ENCODE data around the gene DLGAP1. TPM values are rescaled to one million over a fixed set of nuclear protein-coding genes. Genes with fewer than 3 reads are reported as not detected.

DLGAP1 gene
- total RNA-seq, 2 experiments from 2014 or later = 0.31 to 0.36 TPM

GRCh38 chr18:3665780-3666525 is 789.2 kb downstream of the DLGAP1 start:
- peak overlapping the region; percentile 19 for H3K4me3 ChIP-seq (ENCODE audit: low read length)
- intact Hi-C loops (cut with DNase I, micrococcal nuclease) = loop anchor here (1.0 to 10.0 kb wide), 7 partner anchors 57 to 731 kb away; no protein-coding TSS in a partner anchor
- POLR2A ChIA-PET = interaction anchor here (0.7 to 4.0 kb wide), 13 partner anchors 60 to 418 kb away, joined by 3 to 31 read pairs (median 4); partner anchors contain the start of gene MYL12A
- peak; percentile 48 to 86 (median 70) for DNase-seq
- peak; percentile 88 for ATAC-seq (ENCODE audit: poor library complexity)
- peaks cover 7% of the 10 kb centered on the region for H3K4me1 Mint-ChIP-seq (ENCODE audit: low read depth)
- no peaks in the 10 kb centered on the region for H3K9me3 Mint-ChIP-seq
- no peaks in the 10 kb centered on the region for H3K27me3 ChIP-seq (ENCODE audit: control insufficient read depth in 1 of 2, insufficient read depth in 2 of 2, low read length in 2 of 2)
- H3K27me3 Mint-ChIP-seq = no peaks in the 10 kb centered on the region
- H3K27ac ChIP-seq (ENCODE audit: low read depth in 1 of 2, low read length in 2 of 2) = no peak overlapping the region
- H3K36me3 Mint-ChIP-seq (ENCODE audit: low read depth) = no peaks in the 10 kb centered on the region
- no peaks in the 10 kb centered on the region for H3K9me3 ChIP-seq (ENCODE audit: control insufficient read depth in 1 of 2, insufficient read depth in 1 of 2, low read length in 2 of 2)
- no peak overlapping the region for H3K4me3 Mint-ChIP-seq
- H3K4me1 ChIP-seq (ENCODE audit: insufficient read depth, low read length) = peaks cover 7% of the 10 kb centered on the region
- TF ChIP-seq CTCF (IDR thresholded peaks at IDR 0.05) = peak; percentile 94
- CTCF ChIA-PET = interaction anchor here (0.6 to 2.9 kb wide), 38 partner anchors 19 to 672 kb away, joined by 3 to 30 read pairs (median 4); partner anchors contain the start of gene MYL12B
- H3K36me3 ChIP-seq (ENCODE audit: insufficient read depth, low read length) = no peaks in the 10 kb centered on the region
- no peak overlapping the region for H3K27ac Mint-ChIP-seq

- DNase-seq (no peak), ATAC-seq (ENCODE audit: poor library complexity) (no peak)
- Mint-ChIP-seq H3K4me3 (no peak overlapping the region), H3K36me3 (ENCODE audit: low read depth) (no peaks in the 10 kb centered on the region), H3K4me1 (ENCODE audit: low read depth) (peaks cover 7% of the 10 kb centered on the region), H3K27ac (no peak overlapping the region), H3K9me3 (no peaks in the 10 kb centered on the region), H3K27me3 (no peaks in the 10 kb centered on the region)
- ChIA-PET POLR2A (interaction anchor here (1.0 to 4.0 kb wide), 7 partner anchors 60 to 383 kb away, joined by 3 to 31 read pairs (median 7); no protein-coding TSS in a partner anchor), CTCF (interaction anchor here (0.6 to 2.9 kb wide), 16 partner anchors 9 to 672 kb away, joined by 3 to 30 read pairs (median 6); no protein-coding TSS in a partner anchor)
- intact Hi-C loops (cut with DNase I, micrococcal nuclease) = loop anchor here (2.0 to 10.0 kb wide), 5 partner anchors 56 to 730 kb away; no protein-coding TSS in a partner anchor
- Histone ChIP-seq H3K9me3 (ENCODE audit: control insufficient read depth in 1 of 2, insufficient read depth in 1 of 2, low read length in 2 of 2) (no peaks in the 10 kb centered on the region), H3K4me3 (ENCODE audit: low read length) (no peak overlapping the region), H3K27ac (ENCODE audit: low read depth in 1 of 2, low read length in 2 of 2) (no peak overlapping the region), H3K27me3 (ENCODE audit: control insufficient read depth in 1 of 2, insufficient read depth in 2 of 2, low read length in 2 of 2) (no peaks in the 10 kb centered on the region), H3K36me3 (ENCODE audit: insufficient read depth, low read length) (no peaks in the 10 kb centered on the region), H3K4me1 (ENCODE audit: insufficient read depth, low read length) (peaks cover 7% of the 10 kb centered on the region)
- no peak for TF ChIP-seq CTCF (IDR thresholded peaks at IDR 0.05)
Measured at GRCh38 chr18:3665204-3665603, 789.9 kb downstream of the DLGAP1 start.

GRCh38 chr18:3664563-3665178 is 790.4 kb downstream of the DLGAP1 start:
- Mint-ChIP-seq H3K4me3 (no peak overlapping the region), H3K36me3 (ENCODE audit: low read depth) (no peaks in the 10 kb centered on the region), H3K27ac (no peak overlapping the region), H3K4me1 (ENCODE audit: low read depth) (peaks cover 7% of the 10 kb centered on the region), H3K27me3 (no peaks in the 10 kb centered on the region), H3K9me3 (no peaks in the 10 kb centered on the region)
- ChIA-PET CTCF (interaction anchor here (0.6 to 2.9 kb wide), 11 partner anchors 9 to 419 kb away, joined by 3 to 30 read pairs (median 9); no protein-coding TSS in a partner anchor), POLR2A (interaction anchor here (1.0 to 4.0 kb wide), 5 partner anchors 69 to 382 kb away, joined by 4 to 31 read pairs (median 7); no protein-coding TSS in a partner anchor)
- Histone ChIP-seq H3K4me3 (ENCODE audit: low read length) (no peak overlapping the region), H3K27ac (ENCODE audit: low read depth in 1 of 2, low read length in 2 of 2) (no peak overlapping the region), H3K27me3 (ENCODE audit: control insufficient read depth in 1 of 2, insufficient read depth in 2 of 2, low read length in 2 of 2) (no peaks in the 10 kb centered on the region), H3K4me1 (ENCODE audit: insufficient read depth, low read length) (peaks cover 7% of the 10 kb centered on the region), H3K36me3 (ENCODE audit: insufficient read depth, low read length) (no peaks in the 10 kb centered on the region), H3K9me3 (ENCODE audit: control insufficient read depth in 1 of 2, insufficient read depth in 1 of 2, low read length in 2 of 2) (no peaks in the 10 kb centered on the region)
- intact Hi-C loops (cut with DNase I, micrococcal nuclease) = loop anchor here (2.0 to 10.0 kb wide), 7 partner anchors 56 to 730 kb away; no protein-coding TSS in a partner anchor
- peak in 2 of 14 experiments; percentile 31 to 45 for DNase-seq
- no peak for ATAC-seq (ENCODE audit: poor library complexity)
- no peak for TF ChIP-seq CTCF (IDR thresholded peaks at IDR 0.05)

Data from CD4-positive, alpha-beta T cell (primary cell).